C4-2B (cell line): ENCODE results near the gene EMC9.

Experiments
- H3K27ac ChIP-seq: fragments of 450-650 bp; 2 replicates; pipeline ENCODE4 v1.5.1; 2017
- ZFX ChIP-seq: fragments of 450-650 bp; IDR thresholded peaks from 2 replicates; pipeline ENCODE4 v1.6.1; 2017
- TF ChIP-seq, protein P1 (sequence below): fragments of 450-650 bp; conservative IDR thresholded peaks from 2 replicates; pipeline ENCODE4 v1.5.1; 2017; ENCODE audit warnings: mild to moderate bottlenecking

EMC9 gene

DNA sequence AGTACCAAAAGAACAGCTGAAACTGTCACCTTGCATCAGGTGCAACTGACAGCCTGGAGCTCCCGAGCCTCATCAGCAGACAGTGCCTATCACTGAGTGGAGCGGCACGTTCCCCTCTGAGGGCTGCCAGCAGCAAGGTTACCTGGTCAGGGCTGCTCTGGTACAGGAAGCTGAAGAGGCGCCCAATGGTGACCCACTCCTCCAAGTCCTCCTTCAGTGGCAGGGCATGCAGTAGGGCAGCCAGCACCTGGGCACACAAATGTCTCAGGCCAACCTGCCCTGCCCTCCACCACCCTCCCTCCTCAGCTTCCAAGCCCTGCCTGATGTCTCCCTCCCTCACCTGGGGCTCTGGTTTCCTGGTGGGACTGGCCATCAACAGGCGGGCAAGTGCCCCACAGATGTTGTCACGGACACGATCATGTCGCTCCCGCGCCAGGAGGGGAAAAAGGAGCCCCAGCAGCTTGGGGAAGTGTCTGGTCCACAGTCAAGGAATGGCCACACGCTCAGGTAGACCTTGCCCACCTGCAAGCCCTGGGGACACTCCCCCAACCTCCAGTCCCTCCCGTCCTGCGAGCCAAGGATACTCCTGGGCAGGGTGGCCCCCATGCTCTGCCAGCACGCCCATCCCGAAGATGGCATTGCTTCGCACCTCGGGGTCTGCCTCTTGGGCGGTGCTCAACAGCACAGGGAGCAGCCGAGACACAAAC is 40.1 kb upstream of the EMC9 start:
- no peak for TF ChIP-seq ZFX
- TF ChIP-seq, protein P1, sequence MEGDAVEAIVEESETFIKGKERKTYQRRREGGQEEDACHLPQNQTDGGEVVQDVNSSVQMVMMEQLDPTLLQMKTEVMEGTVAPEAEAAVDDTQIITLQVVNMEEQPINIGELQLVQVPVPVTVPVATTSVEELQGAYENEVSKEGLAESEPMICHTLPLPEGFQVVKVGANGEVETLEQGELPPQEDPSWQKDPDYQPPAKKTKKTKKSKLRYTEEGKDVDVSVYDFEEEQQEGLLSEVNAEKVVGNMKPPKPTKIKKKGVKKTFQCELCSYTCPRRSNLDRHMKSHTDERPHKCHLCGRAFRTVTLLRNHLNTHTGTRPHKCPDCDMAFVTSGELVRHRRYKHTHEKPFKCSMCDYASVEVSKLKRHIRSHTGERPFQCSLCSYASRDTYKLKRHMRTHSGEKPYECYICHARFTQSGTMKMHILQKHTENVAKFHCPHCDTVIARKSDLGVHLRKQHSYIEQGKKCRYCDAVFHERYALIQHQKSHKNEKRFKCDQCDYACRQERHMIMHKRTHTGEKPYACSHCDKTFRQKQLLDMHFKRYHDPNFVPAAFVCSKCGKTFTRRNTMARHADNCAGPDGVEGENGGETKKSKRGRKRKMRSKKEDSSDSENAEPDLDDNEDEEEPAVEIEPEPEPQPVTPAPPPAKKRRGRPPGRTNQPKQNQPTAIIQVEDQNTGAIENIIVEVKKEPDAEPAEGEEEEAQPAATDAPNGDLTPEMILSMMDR, result no peak
- H3K27ac ChIP-seq, result no peak overlapping the region

DNA sequence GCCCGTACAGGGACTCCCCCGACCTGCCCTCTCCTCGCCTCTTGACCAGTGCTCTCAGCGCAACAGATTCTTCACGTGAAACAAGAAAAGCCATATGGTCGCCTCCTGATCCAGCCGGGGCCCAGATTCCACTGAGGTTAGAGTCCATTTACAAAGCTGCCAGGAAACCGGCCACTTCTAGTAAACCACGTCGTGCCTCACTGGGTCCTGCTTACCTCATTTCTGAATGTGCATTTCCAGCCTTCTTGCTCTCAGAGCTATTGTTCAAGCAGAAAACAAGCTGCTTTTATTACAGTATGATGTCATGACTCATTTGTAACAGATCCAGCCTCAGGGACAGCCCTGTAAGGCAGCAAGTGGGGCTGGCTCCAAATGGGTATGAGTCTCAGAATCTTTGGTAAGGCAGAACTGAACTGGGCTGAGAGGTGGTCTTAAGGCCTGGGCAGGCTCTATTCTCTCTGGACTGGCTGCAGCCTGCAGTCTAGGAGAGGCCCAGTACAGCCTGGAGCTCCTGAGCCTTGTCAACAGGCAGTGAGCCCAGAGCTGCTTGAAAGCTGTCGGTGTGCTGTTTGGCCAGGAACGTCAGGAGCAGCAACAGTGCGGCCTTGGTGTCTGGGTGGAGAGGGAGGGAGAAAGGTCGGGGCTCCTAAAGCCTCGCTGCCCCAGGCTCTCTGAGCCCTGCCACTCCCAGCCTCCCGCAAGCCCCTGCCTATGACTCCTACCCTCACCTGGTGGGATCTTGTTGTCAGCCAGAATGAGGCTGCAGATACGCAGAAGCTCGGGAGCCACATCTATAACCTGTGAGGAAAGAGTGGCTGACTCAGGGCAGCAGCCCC is 38.8 kb upstream of the EMC9 start:
- H3K27ac ChIP-seq, result no peak overlapping the region
- TF ChIP-seq, protein P1, result no peak
- TF ChIP-seq ZFX, result no peak

DNA sequence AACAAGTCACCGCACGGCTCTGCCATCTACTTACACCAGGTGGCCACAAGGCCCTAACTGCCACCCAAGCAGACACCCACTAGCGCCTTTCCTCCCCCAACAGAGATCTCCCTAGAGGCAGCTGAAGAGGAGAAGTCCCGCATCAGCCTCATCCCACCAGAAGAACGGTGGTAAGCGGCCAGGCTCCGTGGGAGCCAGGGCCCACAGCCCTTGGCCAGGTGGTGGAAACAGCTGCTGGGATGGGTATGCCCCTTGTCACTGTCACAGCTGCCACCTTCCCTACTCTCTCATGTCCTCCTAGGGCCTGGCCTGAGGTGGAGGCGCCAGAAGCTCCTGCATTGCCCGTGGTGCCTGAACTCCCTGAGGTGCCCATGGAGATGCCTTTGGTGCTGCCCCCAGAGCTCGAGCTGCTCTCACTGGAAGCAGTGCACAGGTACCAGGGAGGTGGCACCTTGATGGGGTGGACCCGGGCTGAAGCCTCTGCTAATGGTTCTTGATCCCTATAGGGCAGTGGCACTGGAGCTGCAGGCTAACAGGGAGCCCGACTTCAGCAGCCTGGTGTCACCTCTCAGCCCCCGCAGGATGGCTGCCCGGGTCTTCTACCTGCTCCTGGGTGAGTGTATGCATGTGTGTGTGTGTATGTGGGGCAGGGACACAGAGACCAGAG is 38.0 kb upstream of the EMC9 start:
- H3K27ac ChIP-seq, result no peak overlapping the region
- TF ChIP-seq, protein P1, result no peak
- no peak for TF ChIP-seq ZFX

DNA sequence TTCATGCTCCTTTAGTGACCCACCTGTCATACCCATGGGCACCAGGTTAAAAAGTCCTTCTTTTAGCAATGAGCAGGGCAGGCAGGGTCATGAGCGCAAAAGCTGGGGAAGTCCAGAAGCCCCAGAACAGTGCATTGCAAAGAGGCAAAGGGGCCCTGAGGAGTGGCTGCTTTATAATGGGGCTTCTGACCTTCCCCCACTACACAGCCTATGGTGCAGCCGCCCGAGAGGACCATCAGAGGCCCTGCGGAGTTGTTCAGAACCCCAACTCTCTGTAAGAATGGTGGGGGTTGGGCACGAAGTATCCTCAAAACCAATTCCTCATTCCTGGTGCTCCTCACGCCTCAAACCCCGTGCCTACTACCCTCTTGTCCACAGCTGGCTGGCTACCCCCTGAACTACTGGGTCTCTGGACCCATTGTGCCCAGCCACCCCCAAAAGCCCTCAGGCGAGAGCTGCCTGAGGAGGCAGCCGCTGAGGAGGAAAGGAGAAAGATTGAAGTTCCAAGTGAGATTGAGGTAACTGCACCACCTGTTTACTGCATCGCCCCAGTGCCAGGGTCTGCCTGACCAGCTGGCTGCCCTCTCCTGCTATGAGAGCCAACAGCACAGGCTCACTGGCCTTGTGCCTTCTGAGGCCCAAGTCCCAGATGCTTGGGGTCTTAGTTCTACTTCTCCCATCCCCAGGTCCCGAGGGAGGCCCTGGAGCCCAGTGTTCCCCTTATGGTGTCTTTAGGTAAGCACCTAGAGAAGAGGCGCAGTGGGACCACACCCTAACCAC is 37.2 kb upstream of the EMC9 start:
- H3K27ac ChIP-seq, result no peak overlapping the region
- TF ChIP-seq, protein P1, result no peak
- TF ChIP-seq ZFX, result no peak

DNA sequence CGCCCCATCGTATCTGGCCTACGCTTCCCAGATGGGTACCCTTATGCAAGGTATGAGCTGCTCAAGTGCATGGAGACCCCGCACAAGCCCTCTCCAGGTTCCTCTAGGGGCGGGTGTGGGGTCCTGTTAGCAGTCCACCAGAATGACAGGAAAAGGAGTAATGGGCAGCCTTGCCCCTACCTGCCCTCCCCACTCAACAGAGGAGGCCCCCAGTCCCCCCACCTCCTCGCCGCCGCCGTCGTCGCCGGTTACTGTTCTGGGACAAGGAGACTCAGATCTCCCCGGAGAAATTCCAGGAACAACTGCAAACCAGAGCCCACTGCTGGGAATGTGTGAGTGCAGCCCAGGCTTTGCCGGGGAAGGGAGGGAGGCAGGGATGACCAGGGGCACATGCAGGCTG is 36.5 kb upstream of the EMC9 start:
- no peak overlapping the region for H3K27ac ChIP-seq
- no peak for TF ChIP-seq ZFX
- TF ChIP-seq, protein P1, result no peak

DNA sequence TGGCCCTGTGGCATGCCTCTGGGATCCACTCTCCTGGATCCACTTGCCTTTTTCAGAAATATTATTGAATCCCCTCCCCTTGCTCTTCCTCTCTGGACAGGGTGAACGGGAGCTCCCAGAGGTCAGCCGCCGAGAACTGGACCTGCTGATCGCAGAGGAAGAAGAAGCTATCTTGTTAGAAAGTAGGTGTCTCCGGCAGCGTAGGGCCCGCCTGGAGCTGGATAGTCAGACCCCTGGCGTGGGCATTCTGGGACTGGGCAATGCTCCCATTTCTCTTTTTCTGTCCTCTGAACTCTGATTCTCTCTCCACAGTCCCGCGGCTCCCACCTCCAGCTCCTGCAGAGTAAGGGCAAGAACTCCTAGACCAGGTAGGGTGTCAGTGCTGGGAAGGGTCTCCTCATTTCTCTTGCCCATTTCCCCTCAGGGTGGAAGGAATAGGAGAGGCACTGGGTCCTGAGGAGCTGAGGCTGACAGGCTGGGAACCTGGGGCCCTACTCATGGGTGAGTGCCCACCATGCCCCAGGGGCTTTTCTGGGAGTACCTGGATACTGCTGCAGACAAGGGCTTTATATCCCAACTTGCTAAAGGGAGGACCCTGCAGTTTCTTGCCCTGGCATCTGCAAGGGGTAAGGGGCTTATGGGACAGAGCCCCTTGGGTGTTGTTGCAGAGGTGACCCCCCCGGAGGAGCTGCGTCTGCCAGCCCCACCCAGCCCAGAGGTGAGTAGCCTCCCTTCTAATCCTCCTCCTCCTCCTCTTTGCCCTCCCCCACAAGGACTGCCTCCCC is 35.8 kb upstream of the EMC9 start:
- H3K27ac ChIP-seq, result no peak overlapping the region
- TF ChIP-seq, protein P1, result no peak
- TF ChIP-seq ZFX, result no peak
